SK-N-SH treated with all-trans-retinoic acid at 6 μM for 48 hours (cell line): Measurements from ENCODE around the gene DSE.

Experiments
- ATAC-seq: fragments of 200-7000 bp; cut with Tn5 transposase; 3 replicates; pipeline ENCODE4 v1.9.1; 2020; ENCODE audit warnings: mild to moderate bottlenecking, moderate library complexity
- ARNTL ChIP-seq: fragments of 450-650 bp; formaldehyde crosslinking; IDR thresholded peaks from 2 replicates; pipeline ENCODE4 v1.5.0; 2020; ENCODE audit warnings: low read depth, mild to moderate bottlenecking, moderate library complexity, borderline replicate concordance
- BACH2 ChIP-seq: fragments of 250-450 bp; sonication (Bioruptor Pico); IDR thresholded peaks from 2 replicates; pipeline ENCODE4 v1.9.0; 2021; ENCODE audit warnings: mild to moderate bottlenecking, borderline replicate concordance
- CREB5 ChIP-seq: fragments of 250-450 bp; sonication (Bioruptor Pico); IDR thresholded peaks from 2 replicates; pipeline ENCODE4 v1.5.1; 2020; ENCODE audit warnings: low read depth, mild to moderate bottlenecking, moderate library complexity
- CSRNP3 ChIP-seq: fragments of 250-450 bp; sonication (Bioruptor Pico); IDR thresholded peaks from 2 replicates; pipeline ENCODE4 v1.5.1; 2021; ENCODE audit warnings: mild to moderate bottlenecking, moderate library complexity
- ESRRG ChIP-seq: fragments of 250-450 bp; sonication (Bioruptor Pico); IDR thresholded peaks from 2 replicates; pipeline ENCODE4 v1.6.1; 2021; ENCODE audit warnings: mild to moderate bottlenecking
- ISL1 ChIP-seq: fragments of 250-450 bp; sonication (Bioruptor Pico); IDR thresholded peaks from 2 replicates; pipeline ENCODE4 v2.1.2; 2022; ENCODE audit warnings: mild to moderate bottlenecking, moderate library complexity
- PATZ1 ChIP-seq: fragments of 250-450 bp; sonication (Bioruptor Pico); IDR thresholded peaks from 2 replicates; pipeline ENCODE4 v1.8.0; 2020; ENCODE audit warnings: mild to moderate bottlenecking, moderate library complexity, borderline replicate concordance
- POU6F1 ChIP-seq: fragments of 250-450 bp; sonication (Bioruptor Pico); IDR thresholded peaks from 2 replicates; pipeline ENCODE4 v1.8.0; 2021; ENCODE audit warnings: low read depth, mild to moderate bottlenecking, moderate library complexity, borderline replicate concordance
- PPARA ChIP-seq: fragments of 250-450 bp; sonication (Bioruptor Pico); IDR thresholded peaks from 2 replicates; pipeline ENCODE4 v1.5.0; 2020; ENCODE audit warnings: mild to moderate bottlenecking, borderline replicate concordance
- RARB ChIP-seq: fragments of 250-450 bp; sonication (Bioruptor Pico); IDR thresholded peaks from 2 replicates; pipeline ENCODE4 v1.8.0; 2021; ENCODE audit warnings: mild to moderate bottlenecking, moderate library complexity
- SNAI2 ChIP-seq: fragments of 250-450 bp; sonication (Bioruptor Pico); IDR thresholded peaks from 2 replicates; pipeline ENCODE4 v1.5.0; 2020; ENCODE audit warnings: mild to moderate bottlenecking, moderate library complexity
- TOX ChIP-seq: fragments of 250-450 bp; sonication (Bioruptor Pico); IDR thresholded peaks from 2 replicates; pipeline ENCODE4 v1.8.0; 2021; ENCODE audit warnings: mild to moderate bottlenecking, moderate library complexity, borderline replicate concordance
- TSHZ2 ChIP-seq: fragments of 250-450 bp; sonication (Bioruptor Pico); IDR thresholded peaks from 2 replicates; pipeline ENCODE4 v1.5.0; 2020; ENCODE audit warnings: mild to moderate bottlenecking, moderate library complexity
- ZC3H10 ChIP-seq: fragments of 250-450 bp; sonication (Bioruptor Pico); IDR thresholded peaks from 2 replicates; pipeline ENCODE4 v1.5.1; 2021; ENCODE audit warnings: mild to moderate bottlenecking, moderate library complexity
- ZFP3 ChIP-seq: fragments of 250-450 bp; sonication (Bioruptor Pico); IDR thresholded peaks from 2 replicates; pipeline ENCODE4 v1.5.0; 2020; ENCODE audit warnings: mild to moderate bottlenecking, moderate library complexity
- ZFP30 ChIP-seq: fragments of 450-650 bp; formaldehyde crosslinking; IDR thresholded peaks from 2 replicates; pipeline ENCODE4 v1.5.0; 2022; ENCODE audit warnings: mild to moderate bottlenecking, moderate library complexity

The DSE gene

GRCh38 chr6:116369964-116370759 is 585 bp upstream of the DSE start:
- TF ChIP-seq POU6F1 (no peak), TSHZ2 (no peak)
- TF ChIP-seq, all 23 proteins: peak for 0
- peak; percentile 57 for ATAC-seq

GRCh38 chr6:116371120-116371917 is 572 bp downstream of the DSE start:
- peak; percentile 92 for ATAC-seq
- TF ChIP-seq PPARA (CRISPR knock-in tag) (no peak), ESRRG (no peak), ISL1 (CRISPR knock-in tag) (no peak), ZC3H10 (no peak), ZFP3 (CRISPR knock-in tag) (no peak), RARB (CRISPR knock-in tag) (no peak), PATZ1 (CRISPR knock-in tag) (no peak), CSRNP3 (CRISPR knock-in tag) (no peak), CREB5 (no peak), BACH2 (CRISPR knock-in tag) (no peak), SNAI2 (CRISPR knock-in tag) (no peak)
- TF ChIP-seq, all 23 proteins: peak for 0

GRCh38 chr6:116371918-116372209 is 1.1 kb downstream of the DSE start:
- no peak for TF ChIP-seq ESRRG
- TF ChIP-seq ARNTL (CRISPR knock-in tag), result no peak
- no peak for TF ChIP-seq POU6F1
- no peak for TF ChIP-seq TSHZ2
- no peak for TF ChIP-seq RARB (CRISPR knock-in tag)
- TF ChIP-seq ZFP30, result no peak
- TF ChIP-seq ZC3H10, result no peak
- TF ChIP-seq PPARA (CRISPR knock-in tag), result no peak
- no peak for TF ChIP-seq TOX (CRISPR knock-in tag)
- TF ChIP-seq ISL1 (CRISPR knock-in tag), result no peak
- no peak for ATAC-seq
